HepG2 (cell line): ENCODE measurements around the gene EMC9. TPM values are rescaled to one million over a fixed set of nuclear protein-coding genes. Genes with fewer than 3 reads are reported as not detected.

Experiments
- BCL3 ChIP-seq: sonication (generic); formaldehyde crosslinking; IDR thresholded peaks from 2 replicates; pipeline ENCODE4 v1.5.1; 2020; ENCODE audit warnings: mild to moderate bottlenecking, missing genetic modification reagents, moderate library complexity
- BCL6 ChIP-seq: IDR thresholded peaks from 2 replicates; pipeline ENCODE4 v1.6.1; 2016; ENCODE audit warnings: missing genetic modification reagents, missing compliant biosample characterization
- CHD2 ChIP-seq: IDR thresholded peaks from 2 replicates; pipeline ENCODE4 v1.6.1; 2011; ENCODE audit warnings: low read depth, low read length, improper control_type of control experiment
- EP300 ChIP-seq, 3 experiments: sonication (generic) in 1 of 3; formaldehyde crosslinking in 1 of 3; IDR thresholded peaks; 2 replicates each; pipeline versions ENCODE4 v1.5.1 to v1.6.1; 2011 to 2020; ENCODE audit warnings: low read depth in 2 of 3, low read length in 2 of 3, borderline replicate concordance in 1 of 3, improper control_type of control experiment in 1 of 3, mild to moderate bottlenecking in 1 of 3, missing genetic modification reagents in 1 of 3, moderate library complexity in 1 of 3
- HMGXB3 ChIP-seq: sonication (generic); formaldehyde crosslinking; IDR thresholded peaks from 2 replicates; pipeline ENCODE4 v1.4.0; 2020; ENCODE audit warnings: missing genetic modification reagents, borderline replicate concordance
- NR2F6 ChIP-seq, 2 experiments: IDR thresholded peaks; 2 replicates each; pipeline ENCODE4 v1.6.1; 2016; ENCODE audit warnings: antibody characterized with exemption in 1 of 2, mild to moderate bottlenecking in 1 of 2
- TBX2 ChIP-seq: sonication (generic); formaldehyde crosslinking; IDR thresholded peaks from 2 replicates; pipeline ENCODE4 v1.5.0; 2020; ENCODE audit warnings: missing genetic modification reagents, mild to moderate bottlenecking, borderline replicate concordance
- THRA ChIP-seq: sonication (generic); formaldehyde crosslinking; IDR thresholded peaks from 2 replicates; pipeline ENCODE4 v1.4.0; 2020; ENCODE audit warnings: missing genetic modification reagents, borderline replicate concordance
- ZNF224 ChIP-seq: sonication (generic); formaldehyde crosslinking; IDR thresholded peaks from 2 replicates; pipeline ENCODE4 v1.5.0; 2020; ENCODE audit warnings: mild to moderate bottlenecking, missing genetic modification reagents
- ZNF609 ChIP-seq: sonication (generic); formaldehyde crosslinking; IDR thresholded peaks from 2 replicates; pipeline ENCODE4 v1.4.0; 2020; ENCODE audit warnings: mild to moderate bottlenecking, missing genetic modification reagents, borderline replicate concordance
- ZNF614 ChIP-seq: IDR thresholded peaks from 2 replicates; pipeline ENCODE4 v1.6.1; 2018; ENCODE audit warnings: missing biosample characterization, missing genetic modification reagents, inconsistent platforms, borderline replicate concordance
- ZNF772 ChIP-seq: sonication (generic); formaldehyde crosslinking; IDR thresholded peaks from 2 replicates; pipeline ENCODE4 v1.5.0; 2020; ENCODE audit warnings: mild to moderate bottlenecking, missing genetic modification reagents
- ZSCAN29 ChIP-seq: sonication (generic); formaldehyde crosslinking; conservative IDR thresholded peaks from 2 replicates; pipeline ENCODE4 v1.4.0; 2020; ENCODE audit warnings: mild to moderate bottlenecking, missing genetic modification reagents
- ZSCAN31 ChIP-seq: sonication (generic); formaldehyde crosslinking; IDR thresholded peaks from 2 replicates; pipeline ENCODE4 v1.5.0; 2020; ENCODE audit warnings: low read depth, mild to moderate bottlenecking, missing genetic modification reagents
- polyA plus RNA-seq, 8 experiments: library from polyadenylated mRNA; depleted of rRNA in 3 of 8; stranded (reverse) in 7 of 8; unstranded in 1 of 8; fragments of >200 nt; fragmentation: Illumina TruSeq in 4 of 8; extraction: Trizol in 4 of 8; gene quantifications; 2 replicates each; pipeline versions ENCODE4 v1.2.1 to v1.2.3, GENCODE V29; 2011 to 2016; ENCODE audit warnings: low read depth in 4 of 8, missing spikeins in 1 of 8, mixed read lengths in 1 of 8; ENCODE audit not compliant: insufficient read depth in 1 of 8
- total RNA-seq, 5 experiments: library from RNA; depleted of rRNA; stranded (reverse); fragments of >200 nt; fragmentation: Illumina TruSeq; extraction: Trizol; gene quantifications; 2 replicates each; pipeline ENCODE4 v1.2.3, GENCODE V29; 2016; ENCODE audit warnings: low read depth in 1 of 5

EMC9 gene
- total and polyA plus RNA-seq, 2 of the 13 experiments (the other 11 are each of a cell fraction or from before 2014, with no cell fraction given), result 60.5 to 78.7 TPM

GRCh38 chr14:24130717-24131548 lies 10.5 kb downstream of the EMC9 start (continued):
- TF ChIP-seq HMGXB3 (CRISPR knock-in tag) (0 out of 2 replicates have a peak, but pooled peaks have one; percentile 12), BCL3 (peak; percentile 39; the same call in 1 of the 2 replicates), ZNF609 (CRISPR knock-in tag) (peak; percentile 81; the same call in 1 of the 2 replicates), NR2F6 (IDR thresholded peaks at IDR 0.05) (peak; percentile 62), NR2F6 (CRISPR knock-in tag; IDR thresholded peaks at IDR 0.05) (peak; percentile 75), THRA (CRISPR knock-in tag) (peak; percentile 49; the same call in 1 of the 2 replicates), EP300 (IDR thresholded peaks at IDR 0.05; ENCODE audit: low read depth in 2 of 2, low read length in 2 of 2) (peak in 1 of 2 experiments; percentile 36; a peak in 1 of 4 replicates), EP300 (CRISPR knock-in tag; IDR thresholded peaks at IDR 0.05; ENCODE audit: borderline replicate concordance) (peak; percentile 34; the same call in 1 of the 2 replicates), ZNF614 (CRISPR knock-in tag) (peak; percentile 72; the same call in 1 of the 2 replicates), ZNF224 (no peak), TBX2 (CRISPR knock-in tag) (peak; percentile 72; the same call in 1 of the 2 replicates), BCL6 (CRISPR knock-in tag) (peak; percentile 47; the same call in 1 of the 2 replicates), ZSCAN29 (CRISPR knock-in tag) (0 out of 2 replicates have a peak, but pooled peaks have one; percentile 56), ZNF772 (peak; percentile 85), CHD2 (no peak), ZSCAN31 (CRISPR knock-in tag) (peak; percentile 56; the same call in 1 of the 2 replicates)
